Measurements from ENCODE around the gene NDUFAF3. TPM values are rescaled to one million over a fixed set of nuclear protein-coding genes. Genes with fewer than 3 reads are reported as not detected.

The NDUFAF3 gene
- total RNA-seq, 4 donors from 2014 or later, result 79.4 to 131 (median 105) TPM

DNA sequence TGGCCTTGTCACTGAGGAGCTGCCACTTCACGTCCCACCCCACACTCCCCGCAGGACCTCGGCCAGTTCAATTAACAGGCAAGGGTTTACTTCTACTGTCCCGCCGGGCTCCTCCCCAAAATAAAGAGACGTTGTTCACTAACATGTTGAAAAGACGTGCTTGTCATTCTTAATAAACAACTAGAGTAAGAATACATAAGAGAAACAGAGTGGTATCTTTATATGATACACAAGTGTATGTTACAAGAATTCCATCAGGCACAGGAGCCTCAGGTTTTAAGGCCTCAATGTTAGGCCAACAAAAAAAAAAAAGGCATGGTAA, 7.6 kb downstream of the NDUFAF3 start:
- Histone ChIP-seq H3K36me3 (peaks cover 3 to 78% of the 10 kb centered on the region in 2 donors), H3K4me1 (peaks cover 0 to 55% (median 9%) of the 10 kb centered on the region in 3 donors), H3K27ac (peak overlapping the region; percentile 93 to 97 (median 94)), H3K9me3 (no peaks in the 10 kb centered on the region), H3K27me3 (no peaks in the 10 kb centered on the region), H3K4me3 (peak overlapping the region in 1 of 2 donors; percentile 71)
- 0% methylated on average over 6 of the region's 7 CpGs; no CpG with 5 or more reads in 1 of the 2 donors for WGBS, 2 donors (ENCODE audit: low coverage in 1 of 2)
- TF ChIP-seq EP300 (IDR thresholded peaks at IDR 0.05) (no peak), POLR2AphosphoS5 (IDR thresholded peaks at IDR 0.05) (no peak), POLR2A (IDR thresholded peaks at IDR 0.05) (no peak)
- TF ChIP-seq, protein P1, sequence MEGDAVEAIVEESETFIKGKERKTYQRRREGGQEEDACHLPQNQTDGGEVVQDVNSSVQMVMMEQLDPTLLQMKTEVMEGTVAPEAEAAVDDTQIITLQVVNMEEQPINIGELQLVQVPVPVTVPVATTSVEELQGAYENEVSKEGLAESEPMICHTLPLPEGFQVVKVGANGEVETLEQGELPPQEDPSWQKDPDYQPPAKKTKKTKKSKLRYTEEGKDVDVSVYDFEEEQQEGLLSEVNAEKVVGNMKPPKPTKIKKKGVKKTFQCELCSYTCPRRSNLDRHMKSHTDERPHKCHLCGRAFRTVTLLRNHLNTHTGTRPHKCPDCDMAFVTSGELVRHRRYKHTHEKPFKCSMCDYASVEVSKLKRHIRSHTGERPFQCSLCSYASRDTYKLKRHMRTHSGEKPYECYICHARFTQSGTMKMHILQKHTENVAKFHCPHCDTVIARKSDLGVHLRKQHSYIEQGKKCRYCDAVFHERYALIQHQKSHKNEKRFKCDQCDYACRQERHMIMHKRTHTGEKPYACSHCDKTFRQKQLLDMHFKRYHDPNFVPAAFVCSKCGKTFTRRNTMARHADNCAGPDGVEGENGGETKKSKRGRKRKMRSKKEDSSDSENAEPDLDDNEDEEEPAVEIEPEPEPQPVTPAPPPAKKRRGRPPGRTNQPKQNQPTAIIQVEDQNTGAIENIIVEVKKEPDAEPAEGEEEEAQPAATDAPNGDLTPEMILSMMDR (IDR thresholded peaks at IDR 0.05), result no peak
- ATAC-seq, result no peak

DNA sequence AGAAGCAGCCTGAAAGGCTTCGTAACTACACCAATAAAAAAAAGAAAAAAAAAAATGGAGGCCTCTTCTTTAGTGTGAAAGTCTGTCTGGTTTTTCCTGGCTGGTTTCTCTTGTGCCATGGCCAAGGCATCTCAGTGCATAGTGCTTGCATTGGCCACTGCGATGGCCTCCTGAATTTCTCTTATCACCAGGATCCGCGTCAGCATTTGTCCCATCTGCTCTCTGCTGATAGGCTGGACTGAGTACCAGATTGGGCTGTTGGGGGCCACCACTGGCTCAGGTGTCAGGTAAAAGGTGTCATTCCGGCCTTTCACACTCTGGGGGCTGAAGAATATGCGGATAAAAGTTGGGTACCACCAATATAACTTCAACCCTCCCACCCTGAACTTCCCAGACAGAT, 8.4 kb downstream of the NDUFAF3 start:
- 76 to 85% methylated on average over 5 to 6 of the region's 6 CpGs for WGBS, 2 donors (ENCODE audit: low coverage in 1 of 2)
- TF ChIP-seq POLR2AphosphoS5 (IDR thresholded peaks at IDR 0.05), result no peak
- TF ChIP-seq EP300 (IDR thresholded peaks at IDR 0.05), result no peak
- TF ChIP-seq, protein P1 (IDR thresholded peaks at IDR 0.05), result no peak
- no peak for TF ChIP-seq POLR2A (IDR thresholded peaks at IDR 0.05)
- Histone ChIP-seq H3K4me1 (peaks cover 0 to 47% (median 9%) of the 10 kb centered on the region in 3 donors), H3K4me3 (no peak overlapping the region), H3K27me3 (no peaks in the 10 kb centered on the region), H3K36me3 (peaks cover 3 to 78% of the 10 kb centered on the region in 2 donors), H3K27ac (peak overlapping the region in 2 of 4 donors; percentile 94 to 97), H3K9me3 (no peaks in the 10 kb centered on the region)
- no peak for ATAC-seq

DNA sequence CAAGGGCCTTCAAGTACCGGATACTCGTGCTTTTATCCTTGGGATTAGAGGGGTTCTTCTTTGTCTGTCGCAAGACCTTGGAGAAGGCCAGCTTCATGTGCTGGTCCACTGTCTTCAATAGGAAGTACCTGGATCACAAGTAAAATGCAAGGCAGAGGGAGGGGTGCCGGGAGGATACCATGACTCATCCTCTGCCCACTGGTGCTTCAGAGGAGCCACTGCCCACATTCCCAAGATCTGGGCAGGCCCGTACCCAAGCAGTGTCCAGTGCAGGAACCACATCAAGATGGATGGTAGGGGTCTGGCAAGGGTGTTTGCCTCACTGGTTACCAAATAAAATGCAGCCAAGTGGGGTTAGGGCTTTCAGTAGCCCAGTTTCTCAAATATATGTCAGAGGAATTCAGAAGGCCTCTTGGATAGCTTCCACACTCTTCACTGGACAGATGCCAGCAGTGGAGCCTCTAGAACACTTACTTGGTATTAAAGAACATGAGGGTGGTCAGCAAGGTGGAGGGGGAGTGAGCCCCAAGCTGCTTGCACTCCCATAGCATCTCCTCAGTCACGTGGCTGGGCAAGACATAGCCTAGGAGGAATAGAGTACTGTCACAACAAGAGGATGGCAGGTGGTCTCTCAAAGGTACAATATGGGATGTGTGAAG, 10.9 kb downstream of the NDUFAF3 start:
- Histone ChIP-seq H3K27ac (peak overlapping the region in 2 of 4 donors; percentile 14 to 26), H3K4me3 (no peak overlapping the region), H3K27me3 (no peaks in the 10 kb centered on the region), H3K36me3 (peaks cover 3 to 77% of the 10 kb centered on the region in 2 donors), H3K9me3 (no peaks in the 10 kb centered on the region), H3K4me1 (peaks cover 0 to 32% (median 9%) of the 10 kb centered on the region in 3 donors)
- no peak for ATAC-seq
- WGBS, 2 donors (ENCODE audit: low coverage in 1 of 2), result 54 to 100% methylated on average over 1 to 4 of the region's 6 CpGs
- TF ChIP-seq POLR2A (IDR thresholded peaks at IDR 0.05) (no peak), POLR2AphosphoS5 (IDR thresholded peaks at IDR 0.05) (no peak), EP300 (IDR thresholded peaks at IDR 0.05) (no peak)
- TF ChIP-seq, protein P1 (IDR thresholded peaks at IDR 0.05), result no peak

DNA sequence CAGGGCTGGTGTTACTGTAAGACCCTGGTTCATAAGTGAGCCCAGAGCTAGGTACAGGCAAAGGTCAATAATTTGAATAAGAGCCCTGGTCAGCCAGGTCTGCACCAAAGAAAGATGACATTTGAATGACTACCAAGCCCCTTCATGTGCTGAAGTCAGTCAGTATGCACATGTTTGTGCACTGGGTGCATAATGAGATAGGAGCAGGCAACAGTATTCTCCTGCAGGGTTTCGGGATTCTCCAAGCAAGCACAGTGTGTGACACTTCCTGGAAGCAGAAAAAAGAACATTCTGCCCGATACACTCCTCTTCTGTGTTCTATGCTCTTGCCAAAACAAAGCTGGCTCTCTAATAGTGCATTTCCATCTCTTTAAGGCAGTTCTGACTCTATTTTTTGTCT, 12.7 kb downstream of the NDUFAF3 start:
- Histone ChIP-seq H3K4me3 (no peak overlapping the region), H3K27ac (no peak overlapping the region), H3K4me1 (peaks cover 0 to 15% (median 0%) of the 10 kb centered on the region in 3 donors), H3K27me3 (no peaks in the 10 kb centered on the region), H3K36me3 (peaks cover 3 to 95% of the 10 kb centered on the region in 2 donors), H3K9me3 (no peaks in the 10 kb centered on the region)
- ATAC-seq, result no peak
- no peak for TF ChIP-seq POLR2A (IDR thresholded peaks at IDR 0.05)
- 81 to 94% methylated on average over 2 of the region's 2 CpGs for WGBS, 2 donors (ENCODE audit: low coverage in 1 of 2)

DNA sequence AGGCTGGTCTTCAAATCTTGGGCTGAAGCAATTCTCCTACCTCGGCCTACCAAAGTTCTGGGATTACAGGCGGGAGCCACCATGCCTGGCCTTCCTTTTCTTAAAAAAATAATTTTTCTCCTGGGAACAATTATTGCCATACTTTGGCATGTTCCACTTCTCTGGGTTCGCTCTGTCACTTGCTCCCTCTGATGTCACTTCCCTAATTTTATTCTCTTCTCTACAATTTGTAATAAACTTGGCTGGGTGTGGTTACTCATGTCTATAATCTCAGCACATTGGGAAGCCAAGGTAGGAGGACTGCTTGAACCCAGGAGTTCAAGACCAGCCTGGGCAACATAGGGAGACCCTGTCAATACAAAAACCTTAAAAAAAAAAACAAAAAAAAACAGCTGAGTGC, 13.4 kb downstream of the NDUFAF3 start:
- H3K36me3 ChIP-seq, result peaks cover 3 to 98% of the 10 kb centered on the region in 2 donors

More for the DNA sequence above, 13.4 kb downstream of the NDUFAF3 start:
- Histone ChIP-seq H3K27ac (no peak overlapping the region), H3K4me3 (no peak overlapping the region), H3K4me1 (peaks cover 0 to 10% (median 0%) of the 10 kb centered on the region in 3 donors), H3K9me3 (no peaks in the 10 kb centered on the region), H3K27me3 (no peaks in the 10 kb centered on the region)
- WGBS, 2 donors (ENCODE audit: low coverage in 1 of 2), result 94 to 95% methylated on average over 3 of the region's 3 CpGs
- ATAC-seq, result no peak
- TF ChIP-seq EP300 (IDR thresholded peaks at IDR 0.05) (no peak), POLR2AphosphoS5 (IDR thresholded peaks at IDR 0.05) (no peak), POLR2A (IDR thresholded peaks at IDR 0.05) (no peak)
- TF ChIP-seq, protein P1 (IDR thresholded peaks at IDR 0.05), result no peak

All from gastroesophageal sphincter (tissue), 4 donors.